ENCODE results near the gene PTN. TPM values are rescaled to one million over a fixed set of nuclear protein-coding genes. Genes with fewer than 3 reads are reported as not detected.

The PTN gene
- total and polyA plus RNA-seq, 2 experiments from 2014 or later, result 8.3 to 8.5 TPM

DNA sequence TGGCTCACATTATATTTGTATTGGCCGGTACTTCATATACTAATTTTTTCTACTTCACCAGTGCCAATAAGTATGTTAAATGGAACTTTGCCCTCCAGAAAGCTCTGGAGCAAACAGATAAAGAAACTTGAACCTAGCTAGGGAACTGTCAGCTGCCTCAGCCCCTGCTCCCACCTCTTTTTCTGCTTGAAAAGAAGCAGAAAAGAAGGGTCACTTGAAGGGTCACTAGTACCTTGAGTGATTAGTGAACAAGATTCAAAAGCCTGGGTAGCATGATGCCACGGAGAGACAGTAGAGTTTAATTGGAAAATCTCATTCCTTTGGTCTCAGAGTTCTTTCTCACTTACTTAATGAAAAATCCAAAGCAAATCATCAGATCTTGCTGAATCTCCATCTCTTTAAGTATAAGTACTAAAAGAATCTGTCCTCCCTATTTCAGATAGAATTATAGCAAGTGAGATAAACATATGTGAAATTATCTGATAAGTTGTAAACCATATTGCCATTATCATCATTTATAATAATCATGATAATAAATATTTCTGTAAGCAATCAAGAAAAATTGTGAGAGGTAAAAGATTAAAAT lies 47.7 kb downstream of the PTN start:
- Histone ChIP-seq H3K4me3 (no peak overlapping the region), H3K4me2 (ENCODE audit: unreplicated experiment) (no peak overlapping the region), H2AFZ (no peak overlapping the region), H4K20me1 (ENCODE audit: insufficient read depth) (no peaks in the 10 kb centered on the region), H3K9ac (no peak overlapping the region), H3K36me3 (ENCODE audit: low read depth) (no peaks in the 10 kb centered on the region), H3K4me1 (ENCODE audit: insufficient read depth) (no peaks in the 10 kb centered on the region), H3F3A (ENCODE audit: insufficient read depth) (no peaks in the 10 kb centered on the region), H3K27ac (no peak overlapping the region), H3K9me3 (ENCODE audit: low read depth) (no peaks in the 10 kb centered on the region), H3K27me3 (replicated peaks; ENCODE audit: insufficient read depth) (no peaks in the 10 kb centered on the region), H3K9me2 (ENCODE audit: insufficient read depth) (no peaks in the 10 kb centered on the region), H3K79me2 (ENCODE audit: insufficient read depth) (no peaks in the 10 kb centered on the region)
- TF ChIP-seq EZH2phosphoT487 (IDR thresholded peaks at IDR 0.05; ENCODE audit: insufficient read depth, low read depth) (no peak), EZH2 (IDR thresholded peaks at IDR 0.05; ENCODE audit: insufficient read depth, poor library complexity, severe bottlenecking) (no peak)
- in situ Hi-C loops (cut with MboI), result no loop called here
- 51 to 52% methylated on average over 2 of the region's 2 CpGs for WGBS, 2 experiments (ENCODE audit: low coverage in 1 of 2, low lambda C conversion rate in 2 of 2, missing lambda C conversion rate in 2 of 2)
- no peak for DNase-seq

DNA sequence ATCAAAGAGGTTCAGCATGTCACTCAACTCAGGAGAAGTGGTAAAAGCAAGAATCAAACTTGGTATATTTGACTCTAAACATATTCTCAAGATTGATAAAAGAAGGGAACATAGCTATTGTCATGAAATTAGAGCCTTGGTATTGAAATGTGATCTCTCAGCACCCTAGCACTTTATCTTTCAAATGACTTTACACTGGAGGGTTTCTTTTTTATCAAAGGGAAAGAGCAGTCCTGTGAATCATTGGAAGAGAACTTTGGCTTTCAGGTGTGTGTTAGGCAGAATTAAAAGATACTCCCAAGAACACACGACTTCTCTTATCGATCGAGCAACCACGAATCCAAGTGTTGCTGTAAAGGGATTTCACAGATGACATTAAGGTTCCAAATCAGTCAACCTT lies 54.4 kb downstream of the PTN start:
- 74 to 76% methylated on average over 4 of the region's 4 CpGs for WGBS, 2 experiments (ENCODE audit: low coverage in 1 of 2, low lambda C conversion rate in 2 of 2, missing lambda C conversion rate in 2 of 2)
- Histone ChIP-seq H3K4me1 (ENCODE audit: insufficient read depth) (no peaks in the 10 kb centered on the region), H3K79me2 (ENCODE audit: insufficient read depth) (no peaks in the 10 kb centered on the region), H3K9me2 (ENCODE audit: insufficient read depth) (no peaks in the 10 kb centered on the region), H3K9ac (no peak overlapping the region), H3K36me3 (ENCODE audit: low read depth) (no peaks in the 10 kb centered on the region), H3K9me3 (ENCODE audit: low read depth) (no peaks in the 10 kb centered on the region), H4K20me1 (ENCODE audit: insufficient read depth) (no peaks in the 10 kb centered on the region), H3K4me3 (no peak overlapping the region), H3F3A (ENCODE audit: insufficient read depth) (no peaks in the 10 kb centered on the region), H3K27ac (no peak overlapping the region), H3K4me2 (ENCODE audit: unreplicated experiment) (no peak overlapping the region), H2AFZ (no peak overlapping the region), H3K27me3 (replicated peaks; ENCODE audit: insufficient read depth) (no peaks in the 10 kb centered on the region)
- in situ Hi-C loops (cut with MboI), result no loop called here
- TF ChIP-seq EZH2 (IDR thresholded peaks at IDR 0.05; ENCODE audit: insufficient read depth, poor library complexity, severe bottlenecking) (no peak), EZH2phosphoT487 (IDR thresholded peaks at IDR 0.05; ENCODE audit: insufficient read depth, low read depth) (no peak)
- no peak for DNase-seq

GRCh38 chr7:137287651-137288258 lies 55.8 kb downstream of the PTN start:
- Histone ChIP-seq H3K27me3 (replicated peaks; ENCODE audit: insufficient read depth) (no peaks in the 10 kb centered on the region), H3K27ac (no peak overlapping the region), H3K4me3 (no peak overlapping the region), H3K9me3 (ENCODE audit: low read depth) (no peaks in the 10 kb centered on the region), H2AFZ (no peak overlapping the region), H3K4me2 (ENCODE audit: unreplicated experiment) (no peak overlapping the region), H3K9me2 (ENCODE audit: insufficient read depth) (no peaks in the 10 kb centered on the region), H3K4me1 (ENCODE audit: insufficient read depth) (no peaks in the 10 kb centered on the region), H3K9ac (no peak overlapping the region), H3F3A (ENCODE audit: insufficient read depth) (no peaks in the 10 kb centered on the region), H3K79me2 (ENCODE audit: insufficient read depth) (no peaks in the 10 kb centered on the region), H4K20me1 (ENCODE audit: insufficient read depth) (no peaks in the 10 kb centered on the region), H3K36me3 (ENCODE audit: low read depth) (no peaks in the 10 kb centered on the region)
- in situ Hi-C loops (cut with MboI), result no loop called here
- no peak for TF ChIP-seq EZH2 (IDR thresholded peaks at IDR 0.05; ENCODE audit: insufficient read depth, poor library complexity, severe bottlenecking)
- TF ChIP-seq EZH2phosphoT487 (IDR thresholded peaks at IDR 0.05; ENCODE audit: insufficient read depth, low read depth), result no peak
- peak; percentile 46 for DNase-seq
- WGBS, 2 experiments (ENCODE audit: low coverage in 1 of 2, low lambda C conversion rate in 2 of 2, missing lambda C conversion rate in 2 of 2), result 60 to 63% methylated on average over 3 of the region's 3 CpGs

- Histone ChIP-seq H3K4me1 (ENCODE audit: insufficient read depth) (no peaks in the 10 kb centered on the region), H3K9ac (no peak overlapping the region), H4K20me1 (ENCODE audit: insufficient read depth) (no peaks in the 10 kb centered on the region), H3K27me3 (replicated peaks; ENCODE audit: insufficient read depth) (no peaks in the 10 kb centered on the region), H3K36me3 (ENCODE audit: low read depth) (no peaks in the 10 kb centered on the region), H3K9me3 (ENCODE audit: low read depth) (no peaks in the 10 kb centered on the region), H3F3A (ENCODE audit: insufficient read depth) (no peaks in the 10 kb centered on the region), H3K9me2 (ENCODE audit: insufficient read depth) (no peaks in the 10 kb centered on the region), H2AFZ (no peak overlapping the region), H3K27ac (no peak overlapping the region), H3K4me2 (ENCODE audit: unreplicated experiment) (no peak overlapping the region), H3K79me2 (ENCODE audit: insufficient read depth) (no peaks in the 10 kb centered on the region), H3K4me3 (no peak overlapping the region)
- in situ Hi-C loops (cut with MboI), result no loop called here
- DNase-seq, result no peak
- TF ChIP-seq EZH2phosphoT487 (IDR thresholded peaks at IDR 0.05; ENCODE audit: insufficient read depth, low read depth) (no peak), EZH2 (IDR thresholded peaks at IDR 0.05; ENCODE audit: insufficient read depth, poor library complexity, severe bottlenecking) (no peak)
- 86 to 88% methylated on average over 6 of the region's 6 CpGs for WGBS, 2 experiments (ENCODE audit: low coverage in 1 of 2, low lambda C conversion rate in 2 of 2, missing lambda C conversion rate in 2 of 2)
Measured at GRCh38 chr7:137283153-137283552, 60.4 kb downstream of the PTN start.
